Sigmoid colon (tissue), 4 donors: ENCODE measurements around the gene TP53INP2.

Experiments
- POLR2A ChIP-seq, 2 donors: fragments of 450-650 bp; IDR thresholded peaks; one replicate each; pipeline ENCODE4 v1.6.1; 2016; ENCODE audit warnings: antibody characterized with exemption in 2 of 2, mild to moderate bottlenecking in 2 of 2, moderate library complexity in 2 of 2
- POLR2AphosphoS5 ChIP-seq, 4 donors: sonication (generic); formaldehyde crosslinking; IDR thresholded peaks; one replicate each; pipeline ENCODE4 v1.6.1; 2017; ENCODE audit warnings: antibody characterized with exemption in 4 of 4
- TF ChIP-seq, protein P1 (sequence below), 4 experiments: fragments of 450-650 bp in 3 of 4; fragments of 200-600 bp in 1 of 4; IDR thresholded peaks; one replicate each; pipeline ENCODE4 v1.5.1; 2016 to 2019; ENCODE audit warnings: antibody characterized with exemption in 4 of 4, mild to moderate bottlenecking in 3 of 4, moderate library complexity in 2 of 4

GRCh38 chr20:34732523-34732922 is 28.4 kb downstream of the TP53INP2 start:
- TF ChIP-seq, protein P1, sequence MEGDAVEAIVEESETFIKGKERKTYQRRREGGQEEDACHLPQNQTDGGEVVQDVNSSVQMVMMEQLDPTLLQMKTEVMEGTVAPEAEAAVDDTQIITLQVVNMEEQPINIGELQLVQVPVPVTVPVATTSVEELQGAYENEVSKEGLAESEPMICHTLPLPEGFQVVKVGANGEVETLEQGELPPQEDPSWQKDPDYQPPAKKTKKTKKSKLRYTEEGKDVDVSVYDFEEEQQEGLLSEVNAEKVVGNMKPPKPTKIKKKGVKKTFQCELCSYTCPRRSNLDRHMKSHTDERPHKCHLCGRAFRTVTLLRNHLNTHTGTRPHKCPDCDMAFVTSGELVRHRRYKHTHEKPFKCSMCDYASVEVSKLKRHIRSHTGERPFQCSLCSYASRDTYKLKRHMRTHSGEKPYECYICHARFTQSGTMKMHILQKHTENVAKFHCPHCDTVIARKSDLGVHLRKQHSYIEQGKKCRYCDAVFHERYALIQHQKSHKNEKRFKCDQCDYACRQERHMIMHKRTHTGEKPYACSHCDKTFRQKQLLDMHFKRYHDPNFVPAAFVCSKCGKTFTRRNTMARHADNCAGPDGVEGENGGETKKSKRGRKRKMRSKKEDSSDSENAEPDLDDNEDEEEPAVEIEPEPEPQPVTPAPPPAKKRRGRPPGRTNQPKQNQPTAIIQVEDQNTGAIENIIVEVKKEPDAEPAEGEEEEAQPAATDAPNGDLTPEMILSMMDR (IDR thresholded peaks at IDR 0.05) = no peak
- no peak for TF ChIP-seq POLR2A (IDR thresholded peaks at IDR 0.05)
- no peak for TF ChIP-seq POLR2AphosphoS5 (IDR thresholded peaks at IDR 0.05)
